Mesenteric fat pad (tissue), 1 donor: ENCODE results near the gene EPHA4. TPM values are rescaled to one million over a fixed set of nuclear protein-coding genes. Genes with fewer than 3 reads are reported as not detected.

Source experiments
- DNase-seq: peaks from one replicate; pipeline ENCODE4 v3.0.0-alpha.2; 2020; ENCODE audit warnings: low spot score
- total RNA-seq: library from RNA; stranded (reverse); fragmentation: NEBNext Ultra II Directional; extraction: Animal tissue kit (Norgen Biotek cat#: 25700); gene quantifications from one replicate; pipeline ENCODE4 v1.2.1, GENCODE V29; 2021
- donor health status: DM: yes; HTN: yes; CAD: no.

Gene EPHA4
- total RNA-seq, 1 donor from 2014 or later = 23.1 TPM

DNA sequence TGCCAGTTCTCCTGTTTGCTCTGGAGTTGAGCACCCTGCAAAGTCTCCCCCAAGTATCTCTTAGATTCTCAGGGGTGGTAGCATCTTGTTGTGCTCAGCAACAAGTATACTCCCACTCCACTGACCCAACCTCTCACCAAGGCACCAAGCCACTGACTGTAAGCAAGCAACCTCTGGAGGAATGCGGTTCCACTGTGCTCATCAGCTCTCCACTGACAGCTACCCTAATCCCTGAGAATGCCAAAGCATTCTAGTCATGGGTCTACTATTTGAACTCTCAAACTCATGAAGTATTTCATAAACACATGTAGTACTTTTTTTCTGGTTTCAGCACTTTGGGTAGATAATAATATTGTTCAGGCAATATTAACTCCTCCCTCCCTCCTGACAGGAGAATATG lies 170.0 kb downstream of the EPHA4 start:
- no peak for DNase-seq

GRCh38 chr2:221400411-221400810 lies 171.7 kb downstream of the EPHA4 start:
- DNase-seq = no peak

- no peak for DNase-seq
Observed at GRCh38 chr2:221399183-221399582, 172.9 kb downstream of the EPHA4 start.

- DNase-seq = no peak
Observed at GRCh38 chr2:221397187-221397586, 174.9 kb downstream of the EPHA4 start.

DNA sequence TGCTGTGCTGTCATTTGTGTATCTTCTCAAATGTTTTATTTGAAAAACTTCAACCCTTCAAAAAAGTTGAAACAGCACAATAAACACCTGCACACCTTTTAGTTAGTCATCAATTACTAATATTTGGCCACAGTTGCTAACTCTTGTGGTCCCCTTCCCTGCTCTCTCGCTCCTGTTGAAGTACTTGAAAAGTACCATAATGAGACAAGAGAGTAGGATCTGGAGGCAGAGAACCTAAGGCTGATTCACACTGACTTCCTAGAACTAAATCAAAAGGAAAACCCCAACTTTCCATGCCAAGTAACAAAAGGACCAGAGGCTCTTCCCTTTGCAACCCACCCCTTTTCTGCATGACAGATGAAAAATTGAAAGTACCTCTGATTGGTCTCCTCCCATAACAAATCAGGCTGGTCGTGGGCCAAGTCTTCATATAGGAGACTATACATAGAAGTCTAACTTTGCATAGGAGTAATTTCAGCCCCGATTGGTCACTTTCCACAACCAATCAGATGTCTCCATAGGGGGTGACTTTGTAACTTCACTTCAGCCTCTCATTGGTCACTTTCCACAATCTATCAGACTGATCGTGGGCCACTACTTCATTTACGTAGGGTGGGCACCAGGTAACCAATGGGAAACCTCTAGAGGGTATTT lies 179.7 kb downstream of the EPHA4 start:
- no peak for DNase-seq

DNA sequence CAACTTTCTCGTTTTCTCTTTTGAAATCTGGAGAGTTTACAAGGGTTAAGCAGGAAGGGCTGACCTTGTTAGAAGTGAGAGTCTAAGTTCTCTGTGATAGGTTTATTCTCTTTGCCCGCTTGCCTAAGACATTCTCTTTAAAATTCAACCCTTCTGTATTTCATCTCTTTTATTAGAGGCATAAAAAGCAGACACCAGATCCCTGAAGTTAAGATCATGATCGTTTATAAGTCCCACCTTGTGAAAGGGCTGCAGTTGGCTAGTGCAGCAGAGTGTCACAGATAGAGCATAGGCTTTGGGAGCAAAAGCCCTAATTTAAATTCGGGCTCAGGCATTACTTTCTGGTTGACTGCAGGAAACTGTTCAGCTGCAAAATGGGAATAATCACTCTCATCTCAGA lies 181.2 kb downstream of the EPHA4 start:
- DNase-seq = no peak

GRCh38 chr2:221389904-221390303 lies 182.2 kb downstream of the EPHA4 start:
- no peak for DNase-seq

DNA sequence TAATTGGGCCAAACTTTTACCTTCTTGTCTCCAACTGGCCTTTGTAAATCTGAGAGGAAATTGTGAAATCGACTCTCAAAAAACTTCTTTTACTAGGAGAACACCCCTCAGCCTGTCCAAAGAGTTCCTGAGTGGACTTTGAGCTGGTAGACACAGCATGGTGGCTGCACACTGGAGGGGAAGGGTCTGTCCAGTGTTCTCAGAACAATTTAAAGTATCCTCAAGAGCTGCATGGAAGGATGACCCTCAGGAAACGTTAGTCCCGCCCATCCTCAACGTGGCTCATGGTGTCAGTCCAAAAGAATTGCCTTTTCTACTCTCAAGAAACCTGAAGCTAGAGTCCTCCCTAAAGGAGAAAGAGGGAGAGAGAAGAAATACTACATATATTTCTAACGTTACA lies 182.7 kb downstream of the EPHA4 start:
- no peak for DNase-seq

GRCh38 chr2:221388891-221389290 lies 183.2 kb downstream of the EPHA4 start:
- DNase-seq = no peak

DNA sequence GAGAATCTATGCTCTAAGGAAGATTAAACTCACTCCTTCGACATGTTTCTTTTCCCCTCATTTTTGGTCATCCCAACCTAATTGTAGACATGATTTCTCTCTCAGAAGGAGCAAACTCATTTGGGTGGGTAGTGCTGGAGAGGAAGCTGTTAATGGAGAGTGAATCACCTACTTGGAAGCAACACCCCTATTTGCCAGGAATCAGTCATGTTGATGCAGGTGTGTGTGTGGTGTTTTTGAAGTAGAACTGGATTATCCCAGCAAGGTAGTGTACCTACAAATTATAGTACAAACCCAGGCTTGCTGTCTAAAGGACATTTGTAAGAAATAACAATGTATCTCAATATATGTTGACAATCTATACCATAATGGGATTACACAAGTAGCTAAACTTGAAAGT lies 186.4 kb downstream of the EPHA4 start:
- no peak for DNase-seq

DNA sequence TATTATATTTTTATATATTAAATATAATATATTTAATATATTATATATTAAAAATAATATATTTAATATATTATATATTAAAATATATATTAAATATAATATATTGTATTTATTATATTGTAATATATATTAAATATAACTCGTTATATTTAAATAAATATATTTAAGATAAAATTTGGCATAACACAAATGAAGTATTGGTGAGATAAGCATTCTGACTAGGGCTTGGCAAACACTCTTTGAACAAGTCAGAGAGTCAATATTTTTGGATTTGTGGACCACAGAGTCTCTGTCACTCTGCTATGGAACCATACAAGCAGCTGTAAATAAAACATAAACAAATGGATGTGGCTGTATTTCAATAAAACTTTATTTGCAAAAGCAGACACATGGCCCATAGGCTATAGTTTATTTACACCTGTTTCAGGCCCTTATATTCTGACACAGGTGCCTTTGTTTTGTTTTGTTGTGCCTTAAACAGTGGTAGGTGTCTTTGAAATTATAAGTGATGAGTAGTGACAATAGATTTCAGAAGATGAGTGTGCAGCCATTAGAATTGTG lies 190.1 kb downstream of the EPHA4 start:
- no peak for DNase-seq

GRCh38 chr2:221380686-221381085 lies 191.4 kb downstream of the EPHA4 start:
- DNase-seq = no peak

- no peak for DNase-seq
Observed at GRCh38 chr2:221380062-221380461, 192.0 kb downstream of the EPHA4 start.

DNA sequence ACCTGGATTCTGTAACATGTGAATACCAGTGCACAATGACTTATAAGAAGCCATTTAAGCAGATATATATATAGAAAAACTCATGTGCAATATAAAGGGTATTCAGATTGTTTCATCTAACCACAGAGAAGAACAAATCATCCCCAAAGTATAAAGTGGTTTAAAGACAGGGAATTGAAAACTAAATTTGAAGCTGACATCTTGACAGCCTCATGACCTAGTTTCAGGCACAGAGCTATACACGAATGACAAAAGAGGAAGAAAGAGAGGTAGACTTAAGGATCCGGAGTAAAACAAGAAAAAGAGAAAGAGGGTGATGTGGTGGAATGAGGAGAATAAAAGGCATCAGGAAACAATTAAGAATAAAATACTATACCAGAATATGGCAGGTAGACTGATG lies 194.5 kb downstream of the EPHA4 start:
- DNase-seq = no peak

- no peak for DNase-seq
Observed at GRCh38 chr2:221377066-221377465, 195.0 kb downstream of the EPHA4 start.

DNA sequence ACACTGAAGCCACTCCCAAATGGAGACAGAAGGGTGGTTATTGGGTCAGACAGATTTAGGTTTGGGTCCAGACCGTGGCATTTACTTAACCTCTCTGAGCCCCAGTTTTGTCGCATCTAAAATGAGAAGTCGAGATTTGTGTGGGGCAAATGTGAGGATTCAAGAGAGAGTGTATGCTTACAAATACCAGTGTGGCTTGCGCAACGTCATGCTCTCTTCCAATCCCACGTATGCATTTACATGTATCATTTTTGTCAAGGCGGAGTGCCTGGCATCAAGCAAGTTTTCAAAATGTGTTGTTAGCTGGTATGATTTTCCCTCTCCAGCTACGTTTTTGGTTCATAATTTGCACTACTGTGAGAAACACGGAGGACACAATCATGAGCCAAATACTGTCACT lies 197.9 kb downstream of the EPHA4 start:
- no peak for DNase-seq

DNA sequence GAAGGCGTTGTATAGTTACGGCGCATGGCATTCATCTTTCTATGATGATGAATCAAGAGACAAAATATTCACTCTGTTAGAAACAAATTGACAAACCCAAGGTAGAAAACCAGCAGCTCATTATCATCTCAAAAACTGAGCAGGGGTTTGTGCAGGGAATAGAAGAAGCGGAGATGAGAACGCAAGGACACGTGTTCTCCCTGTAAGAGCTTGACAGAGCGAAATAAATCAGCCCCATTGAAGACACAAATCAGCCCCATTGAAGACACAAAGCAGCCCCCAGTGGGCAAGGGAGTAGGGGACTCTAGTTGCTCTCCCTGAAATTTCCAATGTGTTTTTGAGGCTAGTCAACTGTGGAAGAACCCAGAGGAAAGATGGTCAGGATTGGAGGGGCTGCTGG lies 199.2 kb downstream of the EPHA4 start:
- DNase-seq = no peak

GRCh38 chr2:221372159-221372884 lies 199.8 kb downstream of the EPHA4 start:
- DNase-seq = no peak

GRCh38 chr2:221371347-221371746 lies 200.8 kb downstream of the EPHA4 start:
- DNase-seq = no peak

DNA sequence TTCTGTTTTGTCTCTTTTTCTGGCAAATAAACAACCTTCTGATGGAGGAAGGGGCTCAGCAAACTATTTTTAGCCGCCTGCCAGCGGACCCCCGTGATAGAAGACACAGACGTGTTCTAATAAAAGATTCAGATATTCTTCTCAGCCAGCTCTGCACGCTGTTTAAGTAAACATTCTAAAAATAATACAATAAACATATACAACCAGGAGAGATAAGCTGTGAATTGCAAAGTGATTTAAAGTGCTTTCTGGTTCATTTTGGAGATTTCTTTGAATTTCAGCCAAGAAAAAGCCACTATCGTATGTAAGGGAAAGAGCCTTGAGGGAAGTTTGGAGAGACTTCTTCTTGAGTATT lies 201.3 kb downstream of the EPHA4 start:
- no peak for DNase-seq

DNA sequence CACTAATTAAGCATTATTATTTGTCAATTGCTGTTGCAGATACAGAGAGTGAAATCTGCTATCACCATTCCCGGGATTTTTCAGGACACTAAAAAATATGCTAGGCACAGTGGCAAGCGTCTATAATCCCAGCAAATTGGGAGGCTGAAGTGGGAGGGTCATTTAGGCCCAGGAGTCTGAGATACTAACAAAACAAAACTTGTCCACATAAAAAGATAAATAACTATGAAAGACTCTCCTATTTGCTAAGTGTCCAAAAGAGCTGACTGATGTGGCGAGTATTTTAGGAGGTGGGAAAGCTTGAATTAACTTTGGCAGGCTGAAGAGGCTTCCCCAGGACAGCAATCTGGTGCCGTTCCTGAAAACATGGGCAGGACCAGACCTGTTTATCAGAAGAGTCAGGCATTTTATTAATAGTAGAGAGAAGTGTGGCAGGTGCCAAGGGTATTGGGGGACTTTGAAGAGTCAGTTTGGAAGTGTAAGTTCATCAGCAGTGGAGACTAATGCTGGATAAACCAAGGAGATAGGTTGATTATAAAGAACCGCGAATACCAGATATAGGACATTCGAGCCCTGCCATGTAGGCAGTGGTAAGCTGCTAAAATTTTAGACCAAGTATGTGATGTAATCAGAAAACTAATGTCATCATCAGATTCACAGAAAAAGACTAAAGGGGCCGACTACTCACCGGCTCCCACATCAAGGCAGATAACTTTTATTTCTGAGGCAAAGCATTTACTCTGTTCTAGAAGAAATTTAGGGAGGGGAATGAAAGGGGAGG lies 201.8 kb downstream of the EPHA4 start:
- no peak for DNase-seq
